HUDEP-2 (cell line): ENCODE data around the gene MARS1.

ENCODE experiments used
- DNase-seq, 76 experiments: peaks; one replicate each; lab custom pipeline; 2025; ENCODE audit not compliant: unreplicated experiment in 76 of 76; lab: John Stamatoyannopoulos, UW

MARS1 gene

GRCh38 chr12:57525615-57526383 is 37.9 kb downstream of the MARS1 start:
- DNase-seq: no peak

DNA sequence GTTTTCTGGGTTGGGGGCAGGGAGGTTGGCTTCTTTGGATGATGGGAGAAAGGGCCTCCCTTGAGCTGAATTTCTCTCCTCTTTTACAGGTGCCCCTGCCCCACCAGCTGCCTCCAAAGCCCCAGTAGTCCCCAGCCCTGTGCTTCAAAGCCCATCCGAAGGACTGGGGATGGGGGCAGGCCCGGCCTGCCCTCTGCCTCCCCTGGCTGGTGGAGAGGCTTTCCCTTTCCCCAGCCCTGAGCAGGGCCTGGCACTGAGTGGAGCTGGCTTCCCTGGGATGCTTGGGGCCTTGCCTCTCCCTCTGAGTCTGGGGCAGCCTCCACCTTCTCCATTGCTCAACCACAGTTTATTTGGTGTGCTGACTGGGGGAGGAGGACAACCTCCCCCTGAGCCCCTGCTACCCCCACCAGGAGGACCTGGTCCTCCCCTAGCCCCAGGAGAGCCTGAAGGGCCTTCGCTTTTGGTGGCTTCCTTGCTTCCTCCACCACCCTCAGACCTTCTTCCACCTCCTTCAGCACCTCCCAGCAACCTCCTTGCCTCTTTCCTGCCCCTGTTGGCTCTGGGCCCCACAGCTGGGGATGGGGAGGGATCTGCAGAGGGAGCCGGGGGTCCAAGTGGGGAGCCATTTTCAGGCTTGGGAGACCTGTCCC is 38.7 kb downstream of the MARS1 start:
- no peak for DNase-seq

DNA sequence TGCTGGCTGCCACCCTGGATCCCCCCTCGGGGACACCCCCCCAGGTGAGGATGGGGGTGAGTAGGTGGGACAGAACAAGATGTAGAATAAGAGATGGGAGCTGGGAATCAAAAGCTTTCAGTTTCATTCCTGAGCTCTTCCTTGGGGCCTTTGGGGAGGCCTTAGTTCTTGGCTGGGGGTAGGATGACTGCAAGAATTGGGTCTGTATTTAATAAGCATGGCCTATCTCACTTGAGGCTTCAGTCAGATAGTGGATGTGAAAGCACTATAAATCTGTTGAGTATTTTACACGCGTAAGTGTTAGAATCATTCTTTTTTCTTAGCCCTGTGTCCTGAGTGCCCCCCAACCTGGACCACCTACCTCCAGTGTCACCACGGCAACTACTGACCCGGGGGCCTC is 39.3 kb downstream of the MARS1 start:
- no peak for DNase-seq

- DNase-seq: no peak
Measured at GRCh38 chr12:57528176-57528575, 40.3 kb downstream of the MARS1 start.

- no peak for DNase-seq
Measured at GRCh38 chr12:57528831-57529555, 41.1 kb downstream of the MARS1 start.

DNA sequence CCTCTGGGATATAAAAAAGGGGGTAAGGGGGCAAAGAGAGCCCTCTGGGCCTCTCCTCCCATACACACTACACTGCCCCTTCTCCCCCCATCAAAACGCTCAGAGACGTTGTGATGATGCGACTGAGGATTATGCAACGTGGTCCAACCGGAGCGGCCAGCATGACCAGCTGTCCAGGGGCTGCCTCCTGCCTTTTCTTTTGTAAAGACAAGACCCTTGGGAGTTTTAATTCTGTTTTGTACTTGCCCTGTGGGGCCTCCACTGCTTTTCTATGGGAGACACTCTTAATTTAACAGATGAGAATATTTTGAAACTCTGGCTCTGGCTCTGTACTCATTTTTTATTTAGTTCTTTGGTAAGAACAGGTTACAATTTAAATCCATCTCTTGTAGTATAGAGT is 42.0 kb downstream of the MARS1 start:
- DNase-seq: no peak

- no peak for DNase-seq
Measured at GRCh38 chr12:57530396-57531142, 42.7 kb downstream of the MARS1 start.

GRCh38 chr12:57531836-57532235 is 44.0 kb downstream of the MARS1 start:
- DNase-seq: no peak

- DNase-seq: no peak
Measured at GRCh38 chr12:57533108-57533507, 45.2 kb downstream of the MARS1 start.

DNA sequence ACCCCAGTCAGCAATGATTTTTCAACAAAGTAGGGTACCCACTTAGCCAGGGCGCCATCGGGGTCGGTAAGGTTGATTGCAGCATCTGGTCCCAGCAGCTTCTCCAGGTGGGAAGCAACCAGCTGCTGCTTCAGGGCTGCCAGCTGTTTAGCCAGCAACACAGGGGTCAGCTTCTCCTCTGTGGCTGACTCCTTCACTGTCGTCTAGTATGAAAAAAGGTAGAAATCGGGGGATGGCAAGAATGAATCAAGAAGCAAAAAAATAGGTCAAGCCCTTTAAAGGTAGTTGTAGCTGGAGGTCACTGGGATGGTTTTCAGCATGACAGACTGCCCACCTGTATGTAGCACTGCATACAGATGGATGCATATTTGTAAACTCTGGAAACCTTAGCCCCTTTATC is 46.4 kb downstream of the MARS1 start:
- DNase-seq: no peak

- no peak for DNase-seq
Measured at GRCh38 chr12:57534991-57535543, 47.2 kb downstream of the MARS1 start.

GRCh38 chr12:57535764-57536596 is 48.1 kb downstream of the MARS1 start:
- no peak for DNase-seq

- no peak for DNase-seq
Measured at GRCh38 chr12:57536597-57536942, 48.7 kb downstream of the MARS1 start.

DNA sequence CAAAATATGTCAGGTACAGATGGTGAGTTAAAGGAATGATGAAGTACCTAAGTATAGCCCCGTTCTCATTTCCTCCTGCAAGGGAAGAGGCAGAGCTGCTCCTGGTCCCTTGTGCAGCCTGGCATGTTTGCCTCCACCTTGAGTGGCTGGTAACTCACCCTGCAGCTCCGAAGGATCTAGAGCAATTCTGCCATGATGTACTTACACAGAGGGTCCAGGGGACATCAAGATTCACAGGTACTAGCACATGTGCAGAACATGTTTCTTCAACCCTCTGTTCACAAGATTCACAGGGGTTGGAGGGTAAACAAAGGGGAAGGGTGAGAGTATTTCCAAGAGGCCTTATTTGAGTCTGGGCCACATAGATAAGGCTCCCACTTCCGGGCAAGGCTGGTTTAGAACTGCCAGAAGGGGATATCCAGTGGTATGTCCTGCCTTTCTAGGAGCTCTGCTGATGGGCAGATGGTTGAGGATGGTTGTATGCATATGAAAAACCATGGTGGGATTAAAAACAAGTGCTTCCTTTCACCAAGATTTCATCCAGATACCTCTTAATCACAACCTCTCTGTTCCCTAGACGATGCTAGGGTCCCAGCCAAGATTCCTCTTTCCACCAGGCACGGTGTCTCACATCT is 51.4 kb downstream of the MARS1 start:
- peak in 68 of 76 experiments; percentile 8 to 81 (median 52) for DNase-seq

GRCh38 chr12:57541001-57541400 is 53.1 kb downstream of the MARS1 start:
- DNase-seq: no peak

- DNase-seq: no peak
Measured at GRCh38 chr12:57541717-57542116, 53.8 kb downstream of the MARS1 start.

DNA sequence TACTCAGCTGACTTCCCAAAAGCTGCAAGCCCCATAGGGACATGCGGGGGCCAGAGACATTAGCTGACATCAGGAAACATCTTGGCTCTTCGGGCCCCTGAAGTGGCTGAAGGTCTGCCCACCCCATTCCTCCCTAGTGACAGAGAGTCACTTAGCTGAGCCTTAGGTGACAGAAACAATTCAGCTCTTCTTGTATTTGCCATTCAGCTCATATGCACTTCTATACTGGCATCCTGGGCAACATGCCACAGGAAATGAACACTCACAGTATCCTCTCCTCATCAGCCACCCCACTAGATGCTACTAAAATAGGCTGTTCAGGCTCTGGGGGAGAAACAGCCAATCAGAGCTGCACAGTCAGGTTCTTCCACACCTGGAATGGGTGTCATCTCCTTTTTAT is 55.7 kb downstream of the MARS1 start:
- DNase-seq: no peak

DNA sequence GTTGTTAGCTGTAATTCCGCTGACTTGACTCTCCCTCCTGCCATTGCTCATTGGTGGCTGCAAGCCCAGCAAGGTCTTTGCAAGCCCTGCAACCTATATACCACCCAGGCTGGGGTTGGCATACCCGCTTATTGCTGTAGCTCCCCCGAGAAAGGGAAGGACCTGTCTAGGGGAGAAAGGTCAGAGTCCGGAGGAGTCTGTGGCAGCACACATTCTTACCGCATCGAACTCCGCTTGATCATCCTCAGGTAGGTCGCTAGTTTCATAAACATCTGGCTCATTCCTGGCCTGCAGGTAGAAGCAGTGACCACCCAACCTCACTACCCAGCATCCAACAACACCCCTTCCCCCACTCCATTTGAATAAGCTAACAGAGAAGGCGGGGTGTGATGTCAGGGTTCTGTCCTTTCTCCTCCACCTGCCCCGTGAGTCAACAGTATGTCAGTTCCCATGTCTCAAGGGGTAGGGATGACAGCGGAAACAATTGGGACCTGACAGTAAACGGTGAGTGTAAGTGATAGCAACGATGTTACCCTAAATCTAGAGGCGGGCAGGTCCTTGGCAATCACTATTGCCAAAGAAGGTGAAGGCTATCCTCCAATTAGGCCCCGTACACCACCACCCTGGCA is 58.1 kb downstream of the MARS1 start:
- DNase-seq: no peak
